GM12878 (cell line): ENCODE results near the gene HOXD12.

ENCODE experiments used
- CEBPZ ChIP-seq: fragments of 150-350 bp; IDR thresholded peaks from 2 replicates; pipeline ENCODE4 v1.6.1; 2016; ENCODE audit warnings: low read depth, low read length
- CTCF ChIP-seq, 3 experiments: IDR thresholded peaks in 2 of 3; conservative IDR thresholded peaks in 1 of 3; 2 replicates each; pipeline ENCODE4 v1.5.1; 2011; ENCODE audit warnings: low read depth in 3 of 3, low read length in 3 of 3, mild to moderate bottlenecking in 3 of 3, control low read depth in 2 of 3, moderate library complexity in 2 of 3, inconsistent platforms in 1 of 3, mixed read lengths in 1 of 3; ENCODE audit not compliant: control insufficient read depth in 2 of 3, insufficient read depth in 1 of 3; ENCODE audit errors: extremely low read depth in 1 of 3
- MAX ChIP-seq: IDR thresholded peaks from 2 replicates; pipeline ENCODE4 v1.6.1; 2012; ENCODE audit warnings: low read depth, low read length, improper control_type of control experiment
- MXI1 ChIP-seq: fragments of 150-350 bp; IDR thresholded peaks from 2 replicates; pipeline ENCODE4 v1.6.1; 2011; ENCODE audit warnings: low read depth, mild to moderate bottlenecking, inconsistent platforms, low read length, improper control_type of control experiment
- POLR2A ChIP-seq: IDR thresholded peaks from 2 replicates; pipeline ENCODE4 v1.6.1; 2011; ENCODE audit warnings: low read depth, mild to moderate bottlenecking, low read length
- POLR2AphosphoS2 ChIP-seq: IDR thresholded peaks from 2 replicates; pipeline ENCODE4 v1.6.1; 2011; ENCODE audit warnings: low read depth, mild to moderate bottlenecking, low read length, improper control_type of control experiment, moderate library complexity
- RCOR1 ChIP-seq: conservative IDR thresholded peaks from 2 replicates; pipeline ENCODE4 v1.6.1; 2012; ENCODE audit warnings: low read depth, low read length, improper control_type of control experiment
- RFX5 ChIP-seq: IDR thresholded peaks from 2 replicates; pipeline ENCODE4 v1.6.1; 2011; ENCODE audit warnings: low read depth, low read length, improper control_type of control experiment
- ZBTB33 ChIP-seq: fragments of 450-650 bp; IDR thresholded peaks from 2 replicates; pipeline ENCODE4 v1.6.1; 2017; ENCODE audit warnings: mild to moderate bottlenecking

GRCh38 chr2:176076063-176076462 is 23.5 kb upstream of the HOXD12 start:
- no peak for TF ChIP-seq CTCF (IDR thresholded peaks at IDR 0.05 in 2 of 3, conservative IDR thresholded peaks at IDR 0.05 in 1 of 3; ENCODE audit: control insufficient read depth in 2 of 3, extremely low read depth in 1 of 3, insufficient read depth in 1 of 3, low read depth in 3 of 3, low read length in 3 of 3)
- TF ChIP-seq RFX5 = no peak
- no peak for TF ChIP-seq ZBTB33
- TF ChIP-seq CEBPZ = no peak
- TF ChIP-seq RCOR1 = no peak
- no peak for TF ChIP-seq POLR2AphosphoS2
- TF ChIP-seq MAX = no peak
- no peak for TF ChIP-seq MXI1
- no peak for TF ChIP-seq POLR2A
